Muscle of leg (tissue), 11 donors: Measurements from ENCODE around the gene NR3C2. TPM values are rescaled to one million over a fixed set of nuclear protein-coding genes. Genes with fewer than 3 reads are reported as not detected.
A peak's percentile ranks its signal among the peaks of the same experiment; 100 is the strongest.

Experiments
- DNase-seq: peaks from one replicate; pipeline ENCODE4 v3.0.0; 2013
- H3K27ac ChIP-seq: one replicate; pipeline ENCODE4 v1.5.1; 2013; ENCODE audit warnings: mild to moderate bottlenecking, low read length, control low read depth
- H3K27me3 ChIP-seq: one replicate; pipeline ENCODE4 v1.6.1; 2013; ENCODE audit warnings: low read length; ENCODE audit not compliant: control insufficient read depth, insufficient read depth
- H3K36me3 ChIP-seq: one replicate; pipeline ENCODE4 v1.6.1; 2013; ENCODE audit warnings: low read length; ENCODE audit not compliant: control insufficient read depth, insufficient read depth
- H3K4me1 ChIP-seq: one replicate; pipeline ENCODE4 v1.6.1; 2013; ENCODE audit warnings: low read length; ENCODE audit not compliant: control insufficient read depth, insufficient read depth
- H3K4me3 ChIP-seq: one replicate; pipeline ENCODE4 v1.5.1; 2013; ENCODE audit warnings: low read length, control low read depth
- H3K9me3 ChIP-seq: replicated peaks from 2 replicates; pipeline ENCODE4 v1.6.1; 2013; ENCODE audit warnings: low read depth, low read length; ENCODE audit not compliant: control insufficient read depth
- WGBS: methylation state at CpG from one replicate; pipeline ENCODE4 v1.1.5; 2013; ENCODE audit warnings: missing lambda C conversion rate; ENCODE audit not compliant: insufficient coverage; 5-methylcytosine and 5-hydroxymethylcytosine counted together
- polyA plus RNA-seq, 8 donors: library from polyadenylated mRNA; unstranded; fragments of 120-200 nt; gene quantifications; one replicate each; pipeline versions ENCODE4 v1.2.1 to v1.2.3, GENCODE V29; 2013; ENCODE audit warnings: inconsistent platforms in 1 of 8, low replicate concordance in 1 of 8; ENCODE audit not compliant: insufficient read length in 8 of 8, insufficient read depth in 1 of 8
- total RNA-seq: library from RNA; stranded (reverse); fragments of 120-200 nt; gene quantifications from one replicate; pipeline ENCODE4 v1.2.4, GENCODE V29; 2013

Gene NR3C2
- total and polyA plus RNA-seq, 9 donors: 9.2 to 14.7 (median 12.2) TPM

GRCh38 chr4:148112231-148112982 lies 329.8 kb downstream of the NR3C2 start:
- H3K36me3 ChIP-seq: peaks cover 7% of the 10 kb centered on the region
- no peak overlapping the region for H3K27ac ChIP-seq
- H3K4me1 ChIP-seq: peaks cover 22% of the 10 kb centered on the region
- H3K27me3 ChIP-seq: no peaks in the 10 kb centered on the region
- H3K9me3 ChIP-seq: no peaks in the 10 kb centered on the region
- WGBS: no CpG with 5 or more reads among the region's 4 CpGs
- no peak overlapping the region for H3K4me3 ChIP-seq
- no peak for DNase-seq

- peaks cover 2% of the 10 kb centered on the region for H3K9me3 ChIP-seq
- H3K36me3 ChIP-seq: peaks cover 7% of the 10 kb centered on the region
- H3K4me3 ChIP-seq: no peak overlapping the region
- DNase-seq: no peak
- no peaks in the 10 kb centered on the region for H3K27me3 ChIP-seq
- H3K4me1 ChIP-seq: peaks cover 15% of the 10 kb centered on the region
- no peak overlapping the region for H3K27ac ChIP-seq
- WGBS: 90% methylated on average over 2 of the region's 3 CpGs
Observed at GRCh38 chr4:148110169-148110568, 332.0 kb downstream of the NR3C2 start.

DNA sequence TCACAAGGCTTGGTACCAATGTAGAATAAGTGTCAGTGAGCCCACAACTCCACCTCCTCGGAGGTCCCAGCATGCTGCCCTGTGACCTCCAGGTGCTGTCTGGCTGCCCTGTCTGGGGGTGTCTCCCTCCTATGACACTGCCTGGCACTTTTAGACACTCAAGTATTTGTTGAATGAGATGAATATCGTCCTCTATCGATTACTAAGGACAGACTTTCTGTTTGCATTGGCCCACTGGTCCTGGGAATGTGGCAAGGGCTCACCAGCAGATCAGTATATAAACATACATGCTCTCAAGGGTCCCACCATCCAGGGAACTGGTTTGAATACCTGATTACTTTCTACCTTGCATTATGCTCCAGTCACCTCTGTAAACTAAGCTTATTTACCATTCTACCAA lies 333.0 kb downstream of the NR3C2 start:
- Histone ChIP-seq H3K27me3 (no peaks in the 10 kb centered on the region), H3K27ac (peak overlapping the region; percentile 57), H3K4me3 (no peak overlapping the region), H3K9me3 (peaks cover 2% of the 10 kb centered on the region), H3K36me3 (peaks cover 7% of the 10 kb centered on the region), H3K4me1 (peaks cover 15% of the 10 kb centered on the region)
- DNase-seq: no peak
- WGBS: no CpG with 5 or more reads among the region's 3 CpGs

DNA sequence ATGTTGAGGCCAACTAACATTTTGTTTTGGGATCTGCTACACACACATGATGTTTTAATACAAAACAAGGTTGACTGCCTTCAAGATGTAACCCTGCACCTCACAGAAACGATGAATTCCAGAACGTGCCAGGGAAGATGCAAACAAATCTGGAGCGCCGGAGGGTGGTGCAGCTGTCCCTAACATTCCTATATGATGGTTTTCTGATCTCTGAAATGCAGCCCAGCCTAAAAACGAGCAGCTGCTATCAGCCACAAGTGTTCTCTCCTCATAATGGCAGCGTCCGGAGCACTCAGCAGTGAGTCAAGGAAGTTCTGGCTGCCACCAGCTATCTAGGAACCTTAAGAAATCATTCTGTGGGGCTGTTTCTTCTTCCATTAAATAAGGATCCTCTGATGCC lies 333.4 kb downstream of the NR3C2 start:
- Histone ChIP-seq H3K36me3 (peaks cover 5% of the 10 kb centered on the region), H3K9me3 (peaks cover 2% of the 10 kb centered on the region), H3K27me3 (no peaks in the 10 kb centered on the region), H3K4me1 (peaks cover 15% of the 10 kb centered on the region), H3K27ac (peak overlapping the region; percentile 57), H3K4me3 (no peak overlapping the region)
- peak; percentile 61 for DNase-seq
- 62% methylated on average over 4 of the region's 7 CpGs for WGBS

GRCh38 chr4:148103597-148104355 lies 338.4 kb downstream of the NR3C2 start:
- Histone ChIP-seq H3K4me1 (peaks cover 7% of the 10 kb centered on the region), H3K27ac (no peak overlapping the region), H3K27me3 (no peaks in the 10 kb centered on the region), H3K4me3 (no peak overlapping the region), H3K9me3 (peaks cover 2% of the 10 kb centered on the region), H3K36me3 (peaks cover 6% of the 10 kb centered on the region)
- no peak for DNase-seq
- 95% methylated on average over 6 of the region's 7 CpGs for whole genome bisulfite sequencing

- no peak for DNase-seq
- no peak overlapping the region for H3K27ac ChIP-seq
- H3K27me3 ChIP-seq: no peaks in the 10 kb centered on the region
- 58% methylated on average over 3 of the region's 4 CpGs for WGBS
- peaks cover 2% of the 10 kb centered on the region for H3K9me3 ChIP-seq
- H3K4me3 ChIP-seq: no peak overlapping the region
- H3K4me1 ChIP-seq: no peaks in the 10 kb centered on the region
- H3K36me3 ChIP-seq: peaks cover 6% of the 10 kb centered on the region
Observed at GRCh38 chr4:148101790-148102189, 340.4 kb downstream of the NR3C2 start.

DNA sequence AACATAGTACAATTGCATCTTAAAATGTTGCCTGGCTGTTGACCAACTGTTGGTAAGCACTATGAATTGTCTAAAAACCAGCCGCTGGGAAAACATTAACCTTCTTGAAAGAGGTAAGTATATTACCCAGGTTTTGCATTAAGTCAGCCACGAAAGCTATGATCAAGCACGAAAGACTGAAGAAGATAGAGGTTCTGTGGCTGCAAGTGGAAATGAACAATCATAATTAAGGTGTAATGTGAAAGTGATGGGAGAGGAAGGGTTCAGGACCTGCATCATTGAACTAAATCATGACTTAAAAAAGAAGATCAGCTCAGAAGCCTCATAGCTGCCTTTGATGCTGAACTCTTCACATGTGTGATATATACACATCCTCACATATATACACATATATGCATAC lies 341.0 kb downstream of the NR3C2 start:
- no peak for DNase-seq
- Histone ChIP-seq H3K36me3 (peaks cover 6% of the 10 kb centered on the region), H3K27me3 (no peaks in the 10 kb centered on the region), H3K4me1 (no peaks in the 10 kb centered on the region), H3K27ac (no peak overlapping the region), H3K9me3 (no peaks in the 10 kb centered on the region), H3K4me3 (no peak overlapping the region)
- WGBS: 100% methylated on average over 3 of the region's 3 CpGs

DNA sequence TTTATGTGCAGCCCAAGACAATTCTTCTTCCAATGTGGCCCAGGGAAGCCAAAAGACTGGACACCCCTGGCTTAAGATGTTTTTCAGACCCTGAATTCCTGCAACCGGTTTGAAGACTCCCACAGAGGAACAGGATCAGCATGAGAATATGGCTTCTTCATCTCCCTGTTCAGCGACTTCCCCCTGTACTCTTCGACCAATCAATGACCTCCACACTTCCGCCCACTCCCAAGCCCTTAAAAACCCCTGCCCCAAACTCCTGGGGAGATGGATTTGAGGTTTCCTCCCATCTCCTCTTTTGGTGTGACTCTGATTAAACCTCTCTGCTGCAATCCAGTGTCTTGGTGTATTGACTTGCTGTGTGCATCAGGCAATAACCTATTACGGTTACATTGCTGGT lies 344.4 kb downstream of the NR3C2 start:
- WGBS: 86% methylated on average over 1 of the region's 5 CpGs
- H3K36me3 ChIP-seq: peaks cover 2% of the 10 kb centered on the region
- H3K4me3 ChIP-seq: no peak overlapping the region
- H3K27ac ChIP-seq: no peak overlapping the region
- H3K9me3 ChIP-seq: no peaks in the 10 kb centered on the region
- H3K27me3 ChIP-seq: no peaks in the 10 kb centered on the region
- DNase-seq: no peak
- H3K4me1 ChIP-seq: peaks cover 4% of the 10 kb centered on the region

DNA sequence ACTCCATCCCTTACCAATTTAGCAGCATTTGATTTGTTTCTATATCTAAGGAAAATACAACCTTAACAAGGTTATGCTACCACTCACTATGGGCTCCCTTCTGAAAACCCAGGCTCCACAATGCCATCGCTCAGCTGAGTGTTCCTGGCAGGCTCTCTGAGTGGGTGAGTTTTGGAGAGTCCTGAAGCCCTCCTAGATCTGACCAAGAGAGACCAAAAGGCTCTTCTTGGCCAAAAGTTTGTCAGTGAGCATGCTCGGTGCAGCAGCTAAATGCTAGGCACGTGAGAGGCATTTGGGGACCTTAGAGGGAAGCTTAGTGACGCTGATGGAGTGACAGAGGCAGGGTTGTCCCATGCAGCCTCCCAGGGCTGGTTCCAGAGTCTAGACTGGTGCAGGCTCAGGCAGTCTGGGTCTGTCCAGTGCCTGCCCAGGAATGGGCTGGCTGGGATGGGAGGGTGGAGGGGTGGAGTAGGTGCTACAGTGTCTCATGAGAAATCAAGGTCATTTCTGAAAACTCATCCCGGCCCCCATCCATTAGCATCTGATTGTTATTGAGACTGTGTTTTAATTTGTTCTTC lies 346.8 kb downstream of the NR3C2 start:
- Histone ChIP-seq H3K9me3 (no peaks in the 10 kb centered on the region), H3K27me3 (no peaks in the 10 kb centered on the region), H3K4me1 (peaks cover 26% of the 10 kb centered on the region), H3K27ac (no peak overlapping the region), H3K4me3 (no peak overlapping the region), H3K36me3 (peaks cover 2% of the 10 kb centered on the region)
- DNase-seq: no peak
- 90% methylated on average over 3 of the region's 5 CpGs for WGBS

GRCh38 chr4:148094149-148094548 lies 348.1 kb downstream of the NR3C2 start:
- no peak overlapping the region for H3K27ac ChIP-seq
- peaks cover 26% of the 10 kb centered on the region for H3K4me1 ChIP-seq
- H3K36me3 ChIP-seq: peaks cover 7% of the 10 kb centered on the region
- WGBS: 70% methylated on average over 1 of the region's 1 CpG
- no peak for DNase-seq
- no peak overlapping the region for H3K4me3 ChIP-seq
- no peaks in the 10 kb centered on the region for H3K9me3 ChIP-seq
- H3K27me3 ChIP-seq: no peaks in the 10 kb centered on the region
